Omental fat pad (tissue), 4 donors: ENCODE measurements around the gene NHSL1. TPM values are rescaled to one million over a fixed set of nuclear protein-coding genes. Genes with fewer than 3 reads are reported as not detected.

ENCODE experiments used
- ATAC-seq: fragments of 150-250 bp; one replicate; pipeline ENCODE4 v1.9.1; 2016; ENCODE audit warnings: mild to moderate bottlenecking, moderate library complexity; ENCODE audit not compliant: low FRiP score
- DNase-seq: peaks from one replicate; pipeline ENCODE4 v3.0.0-alpha.2; 2019; ENCODE audit warnings: low spot score
- CTCF ChIP-seq, 3 donors: fragments of 450-650 bp; IDR thresholded peaks; one replicate each; pipeline ENCODE4 v1.5.1; 2016 to 2017; ENCODE audit warnings: antibody characterized with exemption in 3 of 3, mild to moderate bottlenecking in 3 of 3, moderate library complexity in 2 of 3
- total RNA-seq, 4 donors: library from RNA; depleted of rRNA; stranded (reverse); fragments of >200 nt; gene quantifications; one replicate each; pipeline ENCODE4 v1.1.0, GENCODE V29; 2016

The NHSL1 gene
- total RNA-seq, 4 donors from 2014 or later: 15.9 to 23.2 (median 18.4) TPM

- no peak for ATAC-seq
- no peak for DNase-seq
- TF ChIP-seq CTCF (IDR thresholded peaks at IDR 0.05): no peak
Observed at GRCh38 chr6:138487102-138487604, 12.1 kb downstream of the NHSL1 start.

- DNase-seq: no peak
- no peak for TF ChIP-seq CTCF (IDR thresholded peaks at IDR 0.05)
- no peak for ATAC-seq
Observed at GRCh38 chr6:138486249-138487101, 12.8 kb downstream of the NHSL1 start.

GRCh38 chr6:138485586-138486248 is 13.6 kb downstream of the NHSL1 start:
- TF ChIP-seq CTCF (IDR thresholded peaks at IDR 0.05): no peak
- no peak for ATAC-seq

GRCh38 chr6:138485005-138485545 is 14.2 kb downstream of the NHSL1 start:
- TF ChIP-seq CTCF (IDR thresholded peaks at IDR 0.05): no peak
- ATAC-seq: no peak
- no peak for DNase-seq

More at GRCh38 chr6:138485586-138486248, 13.6 kb downstream of the NHSL1 start:
- DNase-seq: no peak

- no peak for TF ChIP-seq CTCF (IDR thresholded peaks at IDR 0.05)
- DNase-seq: no peak
- no peak for ATAC-seq
Observed at GRCh38 chr6:138484018-138484731, 15.1 kb downstream of the NHSL1 start.

- DNase-seq (no peak), ATAC-seq (no peak)
- TF ChIP-seq CTCF (IDR thresholded peaks at IDR 0.05): no peak
Observed at GRCh38 chr6:138482816-138483215, 16.5 kb downstream of the NHSL1 start.
